Naive thymus-derived CD8-positive, alpha-beta T cell (primary cell): Measurements from ENCODE around the gene AKR7A3. TPM values are rescaled to one million over a fixed set of nuclear protein-coding genes. Genes with fewer than 3 reads are reported as not detected.
A peak's percentile ranks its signal among the peaks of the same experiment; 100 is the strongest.

Experiments used
- ATAC-seq, 2 donors: fragments of 150-1000 bp; cut with Tn5 transposase in 1 of 2; sonication (Bioruptor Pico), chemical (Tn5 transposase) in 1 of 2; 1 replicate in 1 of 2; 2 replicates in 1 of 2; pipeline ENCODE4 v1.10.0; 2021; ENCODE audit warnings: mild to moderate bottlenecking in 2 of 2, moderate library complexity in 2 of 2
- POLR2A ChIA-PET: fragments of 350-600 bp; sonication (Branson Sonifier 250); formaldehyde crosslinking; loops from one replicate; lab custom pipeline; 2021; ENCODE audit warnings: antibody characterized with exemption; lab: Charles Lee
- DNase-seq, 10 donors: peaks; one replicate each; pipeline versions ENCODE4 v3.0.0 to v3.0.0-alpha.2; 2020 to 2022
- H3K27ac Mint-ChIP-seq, 10 donors: one replicate each; pipeline ENCODE4 v1.8.0; 2020 to 2022; ENCODE audit warnings: mild to moderate bottlenecking in 10 of 10, mixed read lengths in 10 of 10, moderate library complexity in 4 of 10, inconsistent platforms in 1 of 10
- H3K27me3 Mint-ChIP-seq, 5 donors: one replicate each; pipeline ENCODE4 v1.8.0; 2021 to 2022; ENCODE audit warnings: mixed read lengths in 5 of 5
- H3K36me3 Mint-ChIP-seq, 3 donors: one replicate each; pipeline ENCODE4 v1.8.0; 2020 to 2022; ENCODE audit warnings: mixed read lengths in 3 of 3, mild to moderate bottlenecking in 2 of 3, inconsistent platforms in 1 of 3
- H3K4me1 Mint-ChIP-seq, 4 donors: one replicate each; pipeline ENCODE4 v1.8.0; 2021 to 2022; ENCODE audit warnings: mixed read lengths in 4 of 4
- H3K4me3 Mint-ChIP-seq, 10 donors: one replicate each; pipeline ENCODE4 v1.8.0; 2020 to 2022; ENCODE audit warnings: mild to moderate bottlenecking in 10 of 10, mixed read lengths in 10 of 10, moderate library complexity in 6 of 10, inconsistent platforms in 1 of 10
- H3K9me3 Mint-ChIP-seq, 9 donors: one replicate each; pipeline ENCODE4 v1.8.0; 2020 to 2022; ENCODE audit warnings: mixed read lengths in 9 of 9, mild to moderate bottlenecking in 3 of 9, inconsistent platforms in 1 of 9, moderate library complexity in 1 of 9
- polyA plus RNA-seq, 3 donors: library from polyadenylated mRNA; unstranded; fragments of 300-500 nt; fragmentation: Illumina TruSeq; gene quantifications; one replicate each; pipeline ENCODE4 v1.2.3, GENCODE V29; 2021
- total RNA-seq, 8 experiments: library from RNA in 2 of 8; stranded (reverse) in 2 of 8; gene quantifications; one replicate each; pipeline ENCODE4 v1.2.3 and lab custom pipeline; 2021 to 2026

Gene AKR7A3
- total and polyA plus RNA-seq, 5 experiments from 2014 or later, result 0.08 to 1.5 (median 0.96) TPM; not detected in 2

DNA sequence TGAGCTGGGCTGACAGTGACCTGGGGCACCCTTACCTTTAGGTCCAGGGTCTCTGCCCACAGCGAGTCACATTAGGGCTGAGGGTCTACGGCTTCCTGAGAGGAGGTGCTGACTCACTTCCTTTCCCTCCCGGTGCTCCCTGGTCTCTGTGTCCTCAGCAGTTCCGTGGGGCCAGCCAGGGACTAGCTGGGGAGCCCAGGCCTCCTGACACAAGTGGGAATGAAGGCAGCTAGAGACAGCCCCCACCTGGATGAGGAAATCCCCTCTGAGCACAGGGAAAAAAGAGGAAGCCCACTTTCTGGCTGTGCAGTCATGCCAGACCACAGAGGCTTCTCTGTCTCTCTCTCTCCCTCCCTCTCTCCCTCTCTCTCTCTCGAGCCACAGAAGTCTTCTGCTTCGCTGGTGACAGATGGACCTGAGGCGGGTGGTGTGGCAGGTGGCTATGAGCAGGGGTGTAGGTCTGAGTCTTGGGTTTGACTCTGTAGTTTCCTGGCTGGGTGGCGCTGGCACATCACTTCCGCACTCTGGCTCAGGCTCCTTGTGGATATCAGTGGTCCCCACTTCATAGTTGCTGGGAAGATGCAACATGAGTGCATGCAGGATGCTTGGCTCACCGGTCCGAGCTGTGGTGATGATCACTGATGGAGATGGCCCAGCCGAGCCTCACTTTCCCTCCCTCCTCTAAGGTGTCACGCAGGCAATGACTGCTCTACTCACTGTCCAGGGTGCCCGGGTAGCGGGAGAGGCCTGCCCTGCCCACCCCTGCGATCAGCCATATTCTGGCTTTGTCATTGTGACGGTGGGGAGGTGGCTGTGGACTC, 27.0 kb upstream of the AKR7A3 start:
- Mint-ChIP-seq H3K9me3 (no peaks in the 10 kb centered on the region), H3K27me3 (no peaks in the 10 kb centered on the region), H3K4me1 (peaks cover 21 to 51% (median 36%) of the 10 kb centered on the region in 4 donors), H3K4me3 (peak overlapping the region in 1 of 10 donors; percentile 7), H3K36me3 (peaks cover 0 to 12% (median 0%) of the 10 kb centered on the region in 3 donors), H3K27ac (peak overlapping the region in 2 of 10 donors; percentile 40 to 72)
- DNase-seq (peak in 1 of 10 donors; percentile 55), ATAC-seq (no peak)
- POLR2A ChIA-PET, result no interaction called here

- ATAC-seq, result no peak
- H3K27me3 Mint-ChIP-seq, result no peaks in the 10 kb centered on the region
- POLR2A ChIA-PET, result interaction anchor here (0.6 kb wide), 1 partner anchor 27 kb away, joined by 4 read pairs; no protein-coding TSS in a partner anchor
- peaks cover 0 to 8% (median 0%) of the 10 kb centered on the region in 3 donors for H3K36me3 Mint-ChIP-seq
- H3K9me3 Mint-ChIP-seq, result no peaks in the 10 kb centered on the region
- peak overlapping the region in 4 of 10 donors; percentile 6 to 63 (median 20) for H3K27ac Mint-ChIP-seq
- peak in 1 of 10 donors; percentile 49 for DNase-seq
- H3K4me1 Mint-ChIP-seq, result peaks cover 21 to 57% (median 42%) of the 10 kb centered on the region in 4 donors
- H3K4me3 Mint-ChIP-seq, result peak overlapping the region in 5 of 10 donors; percentile 39 to 90 (median 88)
Observed at GRCh38 chr1:19313961-19314882, 25.7 kb upstream of the AKR7A3 start.

GRCh38 chr1:19313636-19313959, 25.0 kb upstream of the AKR7A3 start:
- H3K9me3 Mint-ChIP-seq, result no peaks in the 10 kb centered on the region
- H3K27ac Mint-ChIP-seq, result peak overlapping the region in 6 of 10 donors; percentile 6 to 82 (median 54)
- H3K27me3 Mint-ChIP-seq, result no peaks in the 10 kb centered on the region
- ATAC-seq, result no peak
- POLR2A ChIA-PET, result interaction anchor here (1.2 kb wide), 1 partner anchor 23 kb away, joined by 3 read pairs; no protein-coding TSS in a partner anchor
- no peak for DNase-seq
- peaks cover 0 to 3% (median 0%) of the 10 kb centered on the region in 3 donors for H3K36me3 Mint-ChIP-seq
- H3K4me1 Mint-ChIP-seq, result peaks cover 27 to 59% (median 48%) of the 10 kb centered on the region in 4 donors
- peak overlapping the region; percentile 73 to 90 (median 84) for H3K4me3 Mint-ChIP-seq

- H3K9me3 Mint-ChIP-seq, result no peaks in the 10 kb centered on the region
- H3K4me3 Mint-ChIP-seq, result peak overlapping the region; percentile 73 to 90 (median 84)
- peak in 2 of 10 donors; percentile 31 to 41 for DNase-seq
- H3K27me3 Mint-ChIP-seq, result no peaks in the 10 kb centered on the region
- POLR2A ChIA-PET, result interaction anchor here (1.2 to 2.0 kb wide), 3 partner anchors 23 to 338 kb away, joined by 3 to 6 read pairs (median 4); partner anchors contain the start of genes EMC1 and MRTO4
- peaks cover 27 to 59% (median 49%) of the 10 kb centered on the region in 4 donors for H3K4me1 Mint-ChIP-seq
- H3K36me3 Mint-ChIP-seq, result peaks cover 0 to 2% (median 0%) of the 10 kb centered on the region in 3 donors
- ATAC-seq, result peak; percentile 9 to 26
- H3K27ac Mint-ChIP-seq, result peak overlapping the region; percentile 1 to 85 (median 68)
Observed at GRCh38 chr1:19312782-19313635, 24.4 kb upstream of the AKR7A3 start.

DNA sequence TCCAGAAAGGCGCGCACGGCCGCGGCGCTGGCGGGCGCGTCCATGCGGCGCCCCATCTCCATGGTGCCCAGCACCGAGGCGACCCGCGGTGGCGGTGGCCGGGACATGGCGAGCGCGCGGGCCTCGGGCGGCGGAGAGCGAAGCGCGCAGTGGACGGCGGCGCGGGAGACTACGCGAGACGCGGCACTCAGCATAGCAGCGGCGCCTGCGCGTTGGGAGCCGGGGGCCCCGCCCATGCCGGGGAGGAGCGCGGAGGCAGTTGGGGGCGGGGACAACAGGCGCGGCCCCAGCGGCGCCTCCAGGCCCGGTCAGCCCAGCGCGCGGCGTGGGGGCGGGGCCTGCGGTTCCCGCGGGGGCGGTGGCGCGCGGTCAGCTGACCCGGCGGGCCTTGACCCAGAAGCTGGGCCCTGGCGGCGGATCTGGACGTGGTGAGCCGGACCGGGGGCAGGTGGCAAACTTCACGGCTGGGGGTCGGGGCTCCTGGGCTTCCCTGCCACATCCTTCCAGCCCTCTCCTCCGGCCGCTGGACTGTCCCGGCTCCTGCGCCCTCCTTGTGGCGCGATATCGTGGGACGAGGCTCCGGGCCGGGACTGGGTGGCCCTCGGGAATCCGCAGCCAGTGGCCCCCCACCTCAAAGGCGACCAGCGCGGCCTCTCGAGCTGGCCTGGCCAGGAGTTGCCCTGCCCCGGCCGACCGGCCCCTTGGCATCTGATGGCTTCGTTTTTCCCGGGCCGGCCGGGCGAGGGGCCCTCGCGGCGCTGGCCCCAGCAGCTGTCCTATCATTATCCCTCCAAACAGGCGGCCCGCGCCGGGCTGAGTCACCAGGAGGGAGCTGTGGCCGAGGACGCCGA, 23.6 kb upstream of the AKR7A3 start, which contains the start of the genes AKR7A2 and SLC66A1:
Gene AKR7A2, minus strand, starts transcription at position 214 of the 851 bp plus-strand sequence. Its CDS starts 20 bp downstream, at position 194.
Gene SLC66A1, plus strand, starts transcription at position 396 of the 851 bp plus-strand sequence. CDS start 5,352 bp downstream, outside the sequence.
- Mint-ChIP-seq H3K9me3 (no peaks in the 10 kb centered on the region), H3K4me3 (peak within 1 kb of the TSS; percentile 84 to 96 (median 89)), H3K4me1 (peaks cover 27 to 57% (median 49%) of the 10 kb centered on the region in 4 donors), H3K36me3 (peaks cover 0 to 9% (median 5%) of the 10 kb centered on the region in 3 donors), H3K27me3 (no peaks in the 10 kb centered on the region), H3K27ac (peak within 1 kb of the TSS; percentile 63 to 95 (median 84))
- POLR2A ChIA-PET, result interaction anchor here (0.7 to 2.0 kb wide), 4 partner anchors 24 to 339 kb away, joined by 3 to 6 read pairs (median 4); partner anchors contain the start of genes EMC1 and MRTO4
- DNase-seq (peak; percentile 77 to 90 (median 88)), ATAC-seq (peak; percentile 92 to 93)

DNA sequence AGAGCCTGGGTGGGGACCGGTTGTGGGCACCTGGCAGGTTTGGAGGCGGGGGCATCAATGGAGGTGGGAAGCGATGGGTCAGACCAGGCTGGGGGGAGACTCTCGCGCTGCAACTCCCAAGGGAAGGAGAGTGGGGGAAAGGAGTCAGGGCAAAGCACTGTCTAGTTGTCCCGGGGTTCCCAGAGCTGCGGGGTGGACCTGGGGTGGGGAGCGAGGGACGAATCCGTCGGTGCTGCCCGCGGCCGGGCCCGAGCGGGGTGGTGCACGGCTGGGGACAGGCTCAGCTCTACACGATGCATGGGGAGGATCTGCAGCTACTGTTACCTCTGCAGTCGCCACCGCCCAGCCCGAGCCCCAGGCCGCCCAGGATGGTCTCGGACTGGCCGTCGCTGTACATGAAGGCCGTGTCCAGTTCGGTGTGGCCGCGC, 22.9 kb upstream of the AKR7A3 start:
- no peaks in the 10 kb centered on the region for H3K27me3 Mint-ChIP-seq
- H3K9me3 Mint-ChIP-seq, result no peaks in the 10 kb centered on the region
- H3K27ac Mint-ChIP-seq, result peak overlapping the region; percentile 6 to 95 (median 74)
- peaks cover 0 to 15% (median 5%) of the 10 kb centered on the region in 3 donors for H3K36me3 Mint-ChIP-seq
- peak; percentile 38 to 43 for ATAC-seq
- peak in 4 of 10 donors; percentile 14 to 32 (median 29) for DNase-seq
- H3K4me3 Mint-ChIP-seq, result peak overlapping the region; percentile 83 to 96 (median 89)
- H3K4me1 Mint-ChIP-seq, result peaks cover 27 to 57% (median 47%) of the 10 kb centered on the region in 4 donors
- POLR2A ChIA-PET, result interaction anchor here (0.8 to 2.0 kb wide), 2 partner anchors 60 to 174 kb away, joined by 3 to 6 read pairs; partner anchors contain the start of genes CAPZB, EMC1 and MRTO4

DNA sequence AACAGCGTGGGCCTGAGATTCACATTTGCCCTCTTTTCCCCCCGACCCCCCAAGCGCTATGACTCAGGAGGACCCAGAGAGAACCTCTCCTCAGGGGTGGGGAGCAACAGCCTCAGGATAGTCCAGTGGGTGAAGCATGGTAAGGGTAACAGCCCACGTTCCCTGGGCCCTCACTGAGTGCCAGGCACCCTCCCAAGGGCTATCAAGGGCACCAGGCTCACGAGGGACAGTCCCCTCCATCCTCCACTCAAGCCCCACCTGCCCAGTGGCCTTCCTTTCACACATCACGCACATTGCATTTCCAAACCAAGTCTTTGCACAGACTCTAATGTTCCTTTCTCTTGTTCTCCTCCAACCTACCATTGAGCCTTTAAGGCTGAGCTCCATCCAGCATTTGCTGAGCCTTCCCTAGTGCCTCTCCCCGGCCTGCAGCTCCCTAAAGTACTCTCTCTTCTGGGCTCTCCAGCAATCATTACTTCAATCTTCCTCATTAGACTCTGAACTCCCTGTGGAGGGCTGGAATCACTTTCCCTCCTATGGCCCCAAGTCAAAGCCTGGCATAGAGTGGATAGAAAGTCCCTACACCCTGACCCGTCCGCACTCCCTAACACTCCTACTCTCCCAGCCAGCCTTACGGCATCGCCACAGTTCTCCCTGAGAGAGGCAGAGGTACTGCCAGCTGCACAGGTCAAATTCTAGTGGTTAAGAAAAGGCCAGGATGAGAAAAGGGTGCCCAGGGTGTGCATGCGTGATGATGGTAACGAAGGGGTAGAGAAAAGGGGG, 22.3 kb upstream of the AKR7A3 start:
- POLR2A ChIA-PET, result interaction anchor here (0.8 to 2.0 kb wide), 3 partner anchors 59 to 174 kb away, joined by 3 to 6 read pairs (median 3); partner anchors contain the start of genes CAPZB, EMC1 and MRTO4
- peak in 2 of 10 donors; percentile 29 to 37 for DNase-seq
- H3K27me3 Mint-ChIP-seq, result no peaks in the 10 kb centered on the region

DNA sequence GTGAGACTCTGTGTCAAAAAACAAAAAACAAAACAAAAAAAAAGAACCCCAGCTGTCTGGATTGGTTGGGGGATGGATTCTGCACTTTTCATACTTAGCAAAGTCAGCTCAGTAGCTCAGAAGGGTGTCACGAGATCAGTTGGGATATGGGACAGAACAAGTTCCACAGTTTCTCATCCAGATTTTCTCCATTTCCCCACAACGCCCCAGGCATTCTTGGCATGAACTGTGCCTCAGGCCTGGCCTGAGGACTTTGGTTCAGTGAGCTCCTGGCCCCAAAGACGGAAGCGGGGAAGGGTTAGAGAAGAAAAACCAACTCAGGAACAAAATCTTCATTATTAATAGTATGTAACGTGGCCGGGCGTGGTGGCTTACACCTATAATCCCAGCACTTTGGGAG, 21.5 kb upstream of the AKR7A3 start:
- H3K36me3 Mint-ChIP-seq, result peaks cover 0 to 26% (median 11%) of the 10 kb centered on the region in 3 donors

More for the DNA sequence above, 22.3 kb upstream of the AKR7A3 start:
- Mint-ChIP-seq H3K9me3 (no peaks in the 10 kb centered on the region), H3K27ac (peak overlapping the region; percentile 6 to 95 (median 74)), H3K36me3 (peaks cover 0 to 18% (median 5%) of the 10 kb centered on the region in 3 donors), H3K4me1 (peaks cover 24 to 51% (median 44%) of the 10 kb centered on the region in 4 donors), H3K4me3 (peak overlapping the region; percentile 83 to 96 (median 89))
- ATAC-seq, result no peak

DNA sequence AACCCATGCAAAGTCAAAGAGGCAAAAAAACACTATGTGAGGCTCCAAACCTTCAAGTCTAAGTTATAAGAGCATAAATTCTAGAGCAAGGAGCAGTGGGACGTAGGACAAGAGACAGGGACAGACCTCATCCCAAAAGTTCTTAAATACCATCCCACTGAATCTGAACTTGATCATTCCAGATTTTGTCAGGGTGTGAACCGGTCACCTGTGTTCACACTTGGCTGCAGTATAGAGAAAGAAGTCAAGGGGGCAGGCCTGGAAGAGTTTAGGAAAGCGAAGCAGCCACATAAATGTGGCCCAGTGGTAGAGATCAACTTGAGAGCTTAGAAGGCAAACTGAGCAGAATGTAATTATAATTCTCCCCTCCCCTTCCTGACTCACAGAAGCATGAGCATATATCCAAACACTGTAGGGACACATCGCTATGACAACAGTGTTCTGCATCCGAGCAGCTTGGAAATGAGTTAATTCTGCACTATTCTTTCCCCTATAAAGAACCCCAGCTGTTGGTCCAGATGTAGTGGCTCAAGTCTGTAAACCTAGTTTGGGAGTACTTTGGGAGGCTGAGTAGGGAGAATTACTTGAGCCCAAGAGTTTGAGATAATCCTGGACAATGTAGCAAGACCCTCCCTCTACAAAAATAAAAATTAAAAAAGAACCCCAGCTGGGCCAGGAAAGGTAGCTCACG, 20.7 kb upstream of the AKR7A3 start:
- H3K27ac Mint-ChIP-seq, result peak overlapping the region in 1 of 10 donors; percentile 67
- H3K36me3 Mint-ChIP-seq, result peaks cover 0 to 34% (median 17%) of the 10 kb centered on the region in 3 donors
- DNase-seq (no peak), ATAC-seq (no peak)
- POLR2A ChIA-PET, result interaction anchor here (1.3 kb wide), 1 partner anchor 58 kb away, joined by 3 read pairs; the partner anchor contains the start of genes EMC1 and MRTO4
- no peaks in the 10 kb centered on the region for H3K9me3 Mint-ChIP-seq
- peak overlapping the region in 5 of 10 donors; percentile 9 to 71 (median 59) for H3K4me3 Mint-ChIP-seq
- H3K27me3 Mint-ChIP-seq, result no peaks in the 10 kb centered on the region
- H3K4me1 Mint-ChIP-seq, result peaks cover 20 to 43% (median 32%) of the 10 kb centered on the region in 4 donors

More for the DNA sequence above, 21.5 kb upstream of the AKR7A3 start:
- Mint-ChIP-seq H3K9me3 (no peaks in the 10 kb centered on the region), H3K4me3 (peak overlapping the region in 8 of 10 donors; percentile 41 to 96 (median 90)), H3K27ac (peak overlapping the region in 2 of 10 donors; percentile 15 to 69), H3K4me1 (peaks cover 20 to 48% (median 36%) of the 10 kb centered on the region in 4 donors), H3K27me3 (no peaks in the 10 kb centered on the region)
- ATAC-seq (no peak), DNase-seq (peak in 1 of 10 donors; percentile 30)
- POLR2A ChIA-PET, result interaction anchor here (1.3 kb wide), 1 partner anchor 59 kb away, joined by 3 read pairs; the partner anchor contains the start of genes EMC1 and MRTO4
